Activated effector memory CD4-positive, alpha-beta T cell treated with Interleukin-2 at 50 U/mL for 16 hours (primary cell): Measurements from ENCODE around the gene MUC20.
"Not testable (repeated sequence)": the region's sequence is repeated elsewhere in the genome, so short reads cannot be mapped to it uniquely, and the experiment has no call there.

Experiments used
- DNase-seq: peaks from one replicate; pipeline ENCODE4 v3.0.0-alpha.2; 2020

The MUC20 gene

DNA sequence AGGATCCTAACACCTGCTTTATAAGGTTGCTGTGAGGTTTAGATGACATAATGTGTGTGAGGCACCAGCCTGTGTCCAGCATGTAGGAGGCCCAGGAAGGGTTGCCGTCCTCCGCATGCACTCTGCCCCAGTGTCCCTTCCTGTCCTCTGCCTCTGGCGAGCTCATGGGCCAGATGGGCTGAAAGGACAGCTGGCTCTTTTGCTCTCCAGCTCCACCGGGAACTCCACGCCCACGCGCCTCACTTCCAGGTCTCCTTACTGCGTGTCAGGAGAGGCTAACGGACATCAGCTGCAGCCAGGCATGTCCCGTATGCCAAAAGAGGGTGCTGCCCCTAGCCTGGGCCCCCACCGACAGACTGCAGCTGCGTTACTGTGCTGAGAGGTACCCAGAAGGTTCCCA is 12.2 kb downstream of the MUC20 start:
- no peak for DNase-seq

DNA sequence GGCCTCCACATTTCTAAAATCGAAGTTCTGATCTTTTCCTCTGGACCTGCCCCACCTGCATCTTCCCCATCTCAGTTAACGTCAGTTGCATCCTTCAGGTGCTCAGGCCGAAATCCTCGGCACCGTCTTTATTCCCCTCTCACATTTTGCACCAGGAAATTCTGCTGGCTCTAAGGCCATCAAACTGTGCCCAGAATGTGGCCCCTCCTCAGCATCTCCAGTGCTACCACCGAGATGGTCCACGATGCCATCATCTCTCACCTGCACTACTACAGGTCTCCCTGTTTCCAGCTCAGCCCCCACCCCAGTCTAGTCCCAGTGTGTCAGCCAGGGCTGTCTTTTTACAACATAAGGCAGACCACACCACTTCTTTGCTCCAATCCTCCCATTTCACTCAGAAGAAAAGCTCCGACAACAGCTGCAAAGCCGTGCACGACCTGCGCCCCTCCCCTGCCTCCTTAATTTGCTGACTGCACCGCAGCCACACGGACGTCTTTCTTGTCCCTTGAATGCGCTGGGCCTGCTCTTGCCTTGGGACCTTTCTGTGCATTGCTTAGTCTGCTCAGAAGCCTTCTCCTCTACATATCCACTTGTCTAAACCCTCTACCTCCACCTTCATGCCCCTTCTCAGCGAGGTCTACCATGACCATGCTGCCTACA is 14.4 kb downstream of the MUC20 start:
- DNase-seq = no peak

DNA sequence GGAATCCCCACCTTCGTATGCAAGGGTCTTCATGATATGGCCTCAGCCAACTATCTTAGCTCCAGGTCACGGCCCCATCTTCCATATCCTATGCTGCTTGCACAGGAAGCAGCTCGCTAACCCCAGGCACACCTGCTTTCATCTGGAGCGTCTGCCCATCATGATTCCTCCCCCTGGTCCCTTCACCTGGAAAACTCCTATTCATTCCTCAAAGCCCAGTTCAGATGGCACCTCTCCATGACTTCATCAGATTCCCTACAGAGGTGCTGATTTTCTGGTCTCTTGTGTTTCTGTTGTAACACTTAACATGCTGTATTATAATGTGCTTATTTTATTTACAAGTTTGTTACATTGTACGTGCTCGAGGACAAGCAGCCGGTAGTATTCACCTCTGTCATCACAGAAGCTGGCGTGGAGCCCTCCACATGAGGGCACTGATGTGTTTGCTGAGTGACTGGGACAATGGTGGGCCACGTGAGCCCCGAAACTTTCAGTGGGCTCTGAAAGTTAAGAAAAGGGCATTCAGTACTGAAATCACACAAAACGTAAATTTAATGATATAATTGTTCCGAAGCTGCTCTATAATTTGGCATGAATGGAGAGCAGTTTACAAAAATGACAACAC is 16.2 kb downstream of the MUC20 start:
- no peak for DNase-seq

DNA sequence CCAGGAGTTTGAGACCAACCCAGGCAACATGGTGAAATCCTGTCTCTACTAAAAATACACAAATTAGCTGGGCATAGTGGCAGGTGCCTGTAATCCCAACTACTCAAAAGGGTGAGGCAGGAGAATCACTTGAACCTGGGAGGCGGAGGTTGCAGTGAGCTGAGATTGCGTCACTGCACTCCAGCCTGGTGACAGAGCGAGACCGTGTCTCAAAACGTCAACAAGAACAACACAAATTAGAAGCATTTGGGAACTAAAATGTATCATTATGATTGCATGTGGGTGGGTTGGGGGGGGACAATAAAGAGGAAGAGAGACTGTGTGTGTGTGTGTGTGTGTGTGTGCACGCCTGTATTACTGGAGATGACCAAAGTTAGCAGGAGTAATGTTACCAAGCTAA is 17.0 kb downstream of the MUC20 start:
- DNase-seq = not testable (repeated sequence)

DNA sequence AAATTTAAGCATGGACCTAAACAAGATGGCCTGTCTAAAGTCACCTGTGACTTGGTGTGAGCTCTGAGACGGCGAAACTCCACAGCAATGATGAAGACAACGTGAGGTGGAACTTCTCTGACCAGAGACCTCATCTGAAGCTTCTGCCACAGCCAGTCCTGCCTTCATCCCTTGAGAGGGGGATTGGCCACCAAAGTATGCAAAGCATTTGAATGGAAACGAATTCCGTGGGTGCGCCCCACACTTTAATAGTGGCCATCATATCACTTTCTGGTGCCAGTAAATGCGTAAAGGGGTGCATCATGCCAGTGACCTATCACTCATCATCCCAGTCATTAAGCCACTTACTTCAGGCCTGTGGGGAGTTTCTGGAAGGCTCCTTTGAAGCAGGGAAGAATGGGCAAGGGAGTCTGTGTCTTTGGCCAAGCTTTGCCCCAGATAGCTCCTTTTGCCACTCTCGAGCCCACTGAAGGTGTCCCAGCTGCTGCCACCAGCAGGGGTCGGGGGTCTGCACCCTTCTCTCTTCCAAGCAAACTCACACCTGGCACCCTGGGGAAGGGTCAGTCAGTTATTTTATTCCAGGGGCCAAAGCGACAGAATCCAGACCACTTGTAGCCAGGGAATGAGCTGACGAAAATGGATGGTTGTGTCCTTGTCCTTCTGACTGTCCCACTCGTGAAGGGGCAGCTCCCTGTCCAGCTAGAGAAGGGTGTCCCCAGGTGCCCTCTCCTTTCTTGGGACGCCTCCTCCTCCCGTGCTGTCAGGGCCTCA is 17.7 kb downstream of the MUC20 start:
- DNase-seq = no peak

DNA sequence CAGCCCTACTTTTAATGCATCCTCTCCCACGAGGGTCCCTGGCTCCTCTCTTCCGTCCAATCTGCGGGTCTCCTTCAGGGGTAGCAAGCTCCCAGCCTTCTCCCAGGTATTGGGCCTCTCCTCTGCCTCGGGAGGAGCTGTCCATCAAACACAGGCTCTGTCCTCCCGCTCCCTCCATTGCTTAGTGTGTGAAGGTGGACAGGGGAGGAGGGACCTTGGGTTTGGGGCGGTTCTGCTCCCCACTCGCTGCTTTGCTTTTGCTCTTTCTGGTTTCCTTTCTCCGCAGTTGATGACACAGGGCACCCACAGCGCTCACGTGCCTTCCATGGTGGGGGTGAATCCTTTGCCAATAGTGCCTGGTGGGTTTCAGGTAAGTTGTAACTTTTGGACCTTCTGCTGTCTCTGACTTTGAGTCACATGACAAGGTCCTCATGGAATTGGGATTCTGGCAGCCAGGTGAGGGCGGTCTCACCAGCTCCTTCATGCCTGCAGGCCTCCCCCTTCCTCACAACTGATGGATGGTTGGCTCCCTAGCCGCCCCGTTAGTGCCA is 18.9 kb downstream of the MUC20 start:
- DNase-seq = no peak

DNA sequence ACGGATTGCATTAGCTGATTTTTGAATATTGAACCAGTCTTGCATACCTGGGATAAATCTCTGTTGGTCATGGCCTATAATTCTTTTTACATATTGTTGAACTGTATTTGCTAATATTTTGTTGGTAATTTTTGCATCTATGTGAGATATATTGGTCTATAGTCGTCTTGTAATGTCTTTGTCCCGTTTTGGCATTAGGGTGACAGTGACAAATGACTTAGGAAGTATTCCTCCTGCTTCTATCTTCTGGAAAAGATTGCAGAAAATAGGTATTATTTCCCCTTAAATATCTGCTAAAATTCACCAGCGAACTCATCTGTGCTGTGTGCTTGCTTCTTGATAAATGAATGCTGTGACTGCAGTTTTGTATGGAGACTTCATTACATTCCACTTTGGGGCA is 23.7 kb downstream of the MUC20 start:
- DNase-seq = no peak

DNA sequence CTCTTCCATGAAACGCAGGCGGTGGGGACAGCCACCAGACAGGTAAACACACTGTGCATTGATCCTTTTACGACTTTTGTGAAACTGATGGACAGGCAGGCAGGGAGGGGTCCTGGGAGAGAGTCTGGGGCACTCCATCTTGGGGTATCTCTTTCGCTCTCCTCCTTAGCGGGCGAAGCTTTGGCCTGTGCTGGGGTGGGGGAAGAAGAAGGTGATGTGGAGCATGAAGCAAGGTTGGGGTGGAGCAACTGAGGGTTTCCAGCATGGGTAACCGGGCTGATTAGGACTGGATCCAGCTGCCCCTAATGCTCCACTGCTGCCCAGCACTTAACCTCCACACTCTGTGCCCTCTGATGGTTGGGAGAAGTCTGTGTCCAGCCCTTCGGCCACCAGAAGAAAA is 25.6 kb downstream of the MUC20 start:
- no peak for DNase-seq

DNA sequence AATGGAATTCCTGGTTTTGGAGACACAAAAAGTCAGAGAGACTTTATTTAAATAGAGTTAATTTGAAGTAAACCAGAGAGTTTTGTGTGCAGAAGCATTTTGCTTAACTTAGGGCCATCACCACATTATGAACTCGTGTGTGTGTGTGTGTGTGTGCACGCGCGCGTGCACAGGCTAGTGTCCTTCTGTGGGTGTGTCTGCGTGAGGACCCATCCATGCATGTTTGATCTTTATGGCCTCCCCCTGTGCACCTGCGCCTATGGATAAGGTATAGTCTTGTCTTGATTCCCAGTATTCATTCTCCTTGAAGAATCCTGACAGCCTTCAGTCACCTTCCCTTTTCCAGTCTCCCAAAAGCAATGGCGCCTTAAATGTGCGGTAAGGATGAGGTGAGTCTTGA is 26.0 kb downstream of the MUC20 start:
- no peak for DNase-seq

DNA sequence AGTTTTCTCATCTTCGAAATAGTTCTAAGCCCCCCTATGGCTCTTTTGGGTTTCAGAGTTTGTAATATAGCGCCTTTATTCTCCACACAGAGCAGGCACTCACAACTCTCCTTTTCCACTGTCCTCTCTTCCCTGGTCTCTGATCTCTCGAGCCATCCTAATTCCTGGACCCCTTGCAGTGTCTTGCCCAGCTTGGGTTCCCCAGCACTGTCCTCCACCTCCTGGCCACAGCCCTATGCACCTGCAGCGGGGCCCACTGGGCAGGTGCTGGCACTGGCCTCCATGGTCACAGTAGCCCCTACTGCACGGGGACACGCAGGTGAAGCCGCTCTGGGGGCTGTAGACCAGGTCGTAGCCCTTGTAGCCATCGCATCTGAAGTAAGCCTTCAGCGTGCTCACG is 27.9 kb downstream of the MUC20 start:
- no peak for DNase-seq

DNA sequence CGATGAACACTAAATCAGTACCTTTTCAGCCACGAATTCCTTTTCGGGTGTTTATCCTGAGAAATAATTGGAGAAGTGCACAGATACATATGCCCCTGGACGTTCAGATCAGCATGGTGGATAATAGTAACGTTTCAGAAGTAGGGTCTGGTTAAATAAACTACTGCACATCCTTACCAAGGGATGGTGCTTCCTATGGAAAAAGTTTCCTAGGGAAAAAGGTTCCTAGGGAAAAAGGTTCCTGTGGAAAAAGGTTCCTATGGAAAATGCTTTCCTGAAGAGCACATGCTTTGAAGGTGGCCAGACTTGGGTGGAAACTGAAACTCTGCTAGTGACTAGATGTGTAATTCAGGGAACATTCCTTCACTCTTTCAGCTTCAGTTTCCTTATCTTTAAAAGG is 28.3 kb downstream of the MUC20 start:
- not testable (repeated sequence) for DNase-seq

DNA sequence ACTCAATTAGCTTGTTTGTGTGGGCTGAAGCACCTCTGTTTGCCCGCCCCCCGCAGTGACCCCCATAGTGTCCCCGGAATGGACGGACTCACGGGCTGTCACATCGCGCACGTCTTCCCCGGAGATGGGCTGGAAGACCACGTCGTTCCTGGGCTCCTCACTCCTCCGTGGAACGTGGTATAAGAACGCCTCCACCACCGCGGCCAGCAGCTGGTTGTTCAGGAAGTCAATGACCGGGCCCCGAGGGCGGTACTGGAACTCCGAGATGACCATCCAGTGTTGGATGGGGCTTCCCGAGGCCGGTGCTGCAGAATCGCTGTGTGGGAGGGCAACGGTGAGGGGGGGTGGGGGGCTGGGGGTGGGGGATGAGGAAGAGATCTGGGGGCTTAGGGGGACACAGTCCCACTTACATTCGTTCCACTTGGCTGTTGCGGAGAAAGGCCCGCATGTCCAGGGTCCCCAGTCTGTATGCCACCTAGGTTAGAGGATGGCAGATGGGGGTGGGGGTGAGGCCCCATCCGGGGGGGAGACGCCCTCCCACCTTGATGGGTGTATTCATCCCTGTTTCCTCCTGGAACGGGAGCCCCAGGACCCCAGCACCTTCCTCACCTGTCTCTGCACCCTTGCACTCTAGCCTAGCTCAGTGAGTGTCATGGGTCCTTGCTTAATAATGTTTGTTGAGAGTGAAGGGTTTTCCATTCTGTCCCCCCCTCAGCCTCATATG is 30.2 kb downstream of the MUC20 start:
- no peak for DNase-seq

DNA sequence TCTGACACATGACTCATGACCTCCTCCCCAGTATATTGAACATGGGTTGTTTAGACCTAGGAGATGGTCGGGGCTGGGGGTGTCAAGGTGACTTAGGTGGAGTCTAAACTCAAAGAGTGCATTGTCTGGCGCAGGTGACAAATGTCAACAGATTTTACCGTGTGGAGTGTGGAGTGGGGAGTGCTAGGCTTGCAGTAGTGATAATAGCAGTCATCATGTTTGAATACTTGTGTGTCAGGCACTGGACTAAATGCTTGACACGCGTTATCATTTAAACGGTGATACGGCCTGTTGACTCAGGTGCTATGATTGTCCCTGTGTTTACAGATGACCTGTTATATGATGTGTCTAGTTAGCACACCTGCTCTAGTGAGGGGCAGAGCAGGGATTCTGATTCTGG is 30.8 kb downstream of the MUC20 start:
- no peak for DNase-seq

DNA sequence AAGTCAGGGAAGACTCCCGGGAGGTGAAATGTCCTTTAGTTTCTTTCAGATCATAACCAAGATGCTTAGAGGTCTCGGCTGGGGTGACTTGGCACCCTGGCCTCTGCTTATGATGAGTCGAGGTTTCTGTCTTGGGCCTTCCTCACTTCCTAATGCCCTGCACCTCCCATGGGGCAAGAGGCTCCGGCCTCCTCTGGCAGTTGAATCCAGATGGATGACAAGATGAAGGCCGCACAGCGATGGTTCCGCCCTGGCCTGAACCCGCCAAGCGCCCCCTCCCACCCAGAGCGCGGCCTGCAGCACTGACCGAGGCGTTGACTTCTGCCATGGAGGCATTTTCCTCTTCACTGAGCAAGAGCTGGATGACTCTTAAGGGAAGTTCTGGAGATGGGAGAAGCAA is 31.3 kb downstream of the MUC20 start:
- no peak for DNase-seq

DNA sequence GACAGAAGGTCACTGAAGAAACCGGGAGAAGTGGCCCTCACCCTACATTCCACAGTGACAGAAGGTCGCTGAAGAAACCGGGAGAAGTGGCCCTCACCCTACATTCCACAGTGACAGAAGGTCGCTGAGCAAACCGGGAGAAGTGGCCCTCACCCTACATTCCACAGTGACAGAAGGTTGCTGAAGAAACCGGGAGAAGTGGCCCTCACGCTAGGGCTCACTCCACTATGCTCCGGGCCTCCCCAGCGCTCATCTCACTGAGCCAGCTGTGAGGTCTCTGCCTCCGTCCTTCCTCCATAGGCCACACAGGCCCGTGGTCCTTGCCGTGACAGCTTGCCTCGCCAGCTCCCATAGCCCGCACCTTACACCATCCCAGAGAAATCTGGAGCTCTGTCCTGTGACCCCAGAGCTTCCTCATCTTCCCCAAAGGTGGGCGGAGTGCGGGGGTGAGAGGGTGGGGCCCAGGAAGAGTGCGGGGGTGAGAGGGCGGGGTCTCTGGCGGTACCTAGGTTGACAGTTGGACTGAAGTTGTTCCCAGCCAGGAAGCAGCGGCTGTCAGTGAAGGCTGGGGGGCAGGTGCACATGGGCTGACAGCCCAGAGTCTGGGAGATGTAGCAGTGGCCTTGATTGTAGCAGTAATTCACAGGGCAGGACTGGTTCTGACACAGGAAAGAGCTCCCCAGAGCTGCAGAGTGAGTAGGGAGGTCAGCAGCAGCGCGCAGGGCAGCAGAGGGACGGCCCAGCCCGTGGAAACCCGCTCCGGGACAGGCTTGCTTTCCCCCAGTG is 32.0 kb downstream of the MUC20 start:
- no peak for DNase-seq

DNA sequence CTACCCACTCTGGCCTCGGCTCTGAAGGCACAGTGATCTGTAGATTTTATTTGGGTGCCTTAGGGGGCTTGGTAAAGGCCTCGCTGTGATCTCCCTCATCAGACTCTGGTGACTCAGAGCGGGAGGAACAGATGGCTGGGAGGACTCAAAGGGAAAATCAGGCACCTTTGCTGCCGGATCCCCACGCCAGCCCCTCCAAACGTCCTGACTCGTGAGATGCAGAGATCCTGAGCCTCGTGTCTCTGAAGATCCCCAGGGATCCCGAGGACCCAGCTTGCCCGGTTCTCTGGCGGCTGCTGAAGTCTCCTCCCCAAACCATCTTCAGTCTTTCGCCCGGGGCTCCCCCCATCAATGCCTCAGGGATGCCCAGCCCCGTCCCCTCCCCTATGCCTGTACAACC is 32.8 kb downstream of the MUC20 start:
- no peak for DNase-seq

DNA sequence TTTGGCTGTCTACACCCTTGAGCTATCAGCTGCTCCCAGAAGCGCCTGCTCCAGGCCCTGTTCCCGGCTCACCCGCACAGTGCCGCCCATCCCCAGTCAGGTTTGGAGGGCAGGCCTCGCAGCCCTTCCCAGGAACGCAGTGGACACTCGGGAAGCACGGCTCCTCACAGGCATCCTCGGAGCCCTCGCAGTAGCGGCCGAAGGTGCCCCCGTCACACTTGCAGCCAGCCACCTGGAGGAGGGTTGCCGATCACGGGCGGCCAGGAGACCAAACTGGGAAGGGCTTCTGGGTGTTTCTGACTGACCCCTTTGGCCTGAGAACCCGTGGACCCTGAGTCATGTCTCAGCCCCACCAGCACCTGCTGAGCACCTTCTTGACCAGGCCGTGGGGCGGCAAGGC is 33.4 kb downstream of the MUC20 start:
- no peak for DNase-seq

DNA sequence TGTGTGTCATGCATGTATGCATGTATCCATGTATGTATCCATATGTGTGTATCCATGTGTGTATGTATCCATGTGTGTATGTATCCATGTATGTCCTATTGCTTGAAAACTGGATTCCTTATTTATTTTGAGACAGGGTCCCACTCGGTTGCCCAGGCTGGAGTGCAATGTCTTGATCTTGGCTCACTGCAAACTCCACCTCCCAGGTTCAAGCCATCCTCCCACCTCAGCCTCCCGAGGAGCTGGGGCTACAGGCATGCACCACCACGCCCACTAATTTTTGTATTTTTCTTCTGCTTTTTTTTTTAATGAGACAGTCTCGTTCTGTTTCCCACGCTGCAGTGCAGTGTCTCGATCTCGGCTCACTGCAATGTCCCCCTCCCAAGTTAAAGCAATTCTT is 34.1 kb downstream of the MUC20 start:
- DNase-seq = no peak

DNA sequence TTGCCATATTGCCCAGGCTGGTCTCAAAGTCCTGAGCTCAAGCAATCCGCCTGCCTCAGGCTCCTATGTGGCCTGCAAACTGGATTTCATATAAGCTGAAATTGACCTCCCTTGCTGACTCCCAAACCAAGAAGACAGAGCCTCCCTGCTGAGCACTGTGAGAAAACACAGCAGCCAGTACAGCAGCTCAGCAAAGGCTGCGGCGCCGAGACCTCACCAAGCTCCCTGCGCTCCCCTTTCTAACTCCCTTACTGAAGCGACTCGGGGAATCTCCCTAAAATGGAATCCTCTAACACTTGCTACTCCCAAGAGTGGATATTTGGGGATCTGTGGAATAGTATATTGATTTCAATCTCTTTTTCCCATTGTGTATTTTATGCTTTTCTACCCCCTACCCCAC is 34.6 kb downstream of the MUC20 start:
- DNase-seq = no peak

DNA sequence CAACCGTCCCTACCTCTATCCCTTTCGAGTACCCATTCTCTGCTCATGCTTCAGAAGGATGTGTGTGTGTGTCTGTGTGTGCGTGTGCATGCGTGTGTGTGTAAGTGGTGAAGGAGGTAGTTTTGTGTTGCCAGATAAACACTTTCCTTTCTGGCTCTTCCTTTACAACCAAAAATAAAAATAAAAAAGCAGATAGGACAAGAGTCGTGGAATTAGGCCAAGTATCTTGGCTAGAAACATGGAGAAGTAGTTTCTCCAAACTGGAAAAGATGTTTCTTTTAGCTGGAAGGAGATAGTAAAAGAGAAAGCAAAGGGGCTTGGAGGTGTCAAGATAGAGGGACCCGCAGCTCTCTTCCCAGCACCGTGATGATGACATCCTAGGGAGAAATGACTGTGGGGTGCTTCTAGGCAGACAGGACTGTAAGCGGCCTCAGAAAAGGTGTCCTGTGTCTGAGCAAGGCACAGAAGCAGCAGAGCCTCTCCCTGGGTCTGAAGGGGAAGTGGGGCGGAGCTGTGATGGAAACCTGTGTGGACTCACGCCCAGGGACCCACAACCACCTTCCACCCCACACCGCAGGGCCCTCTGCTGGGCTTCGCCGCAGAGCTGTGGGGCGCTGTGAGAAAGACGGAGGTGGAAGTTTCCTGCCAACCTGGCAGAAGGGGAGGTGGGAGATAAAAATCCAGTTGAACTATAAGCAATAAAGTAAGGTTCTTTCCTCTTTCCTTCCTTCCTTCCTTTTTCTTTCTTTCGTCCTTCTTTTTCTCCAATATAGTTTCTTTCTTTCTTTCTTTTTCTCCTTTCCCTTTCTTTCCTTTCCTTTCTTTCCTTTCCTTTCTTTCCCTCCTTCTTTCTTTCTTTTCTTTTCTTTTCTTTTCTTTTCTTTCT is 35.3 kb downstream of the MUC20 start:
- no peak for DNase-seq

DNA sequence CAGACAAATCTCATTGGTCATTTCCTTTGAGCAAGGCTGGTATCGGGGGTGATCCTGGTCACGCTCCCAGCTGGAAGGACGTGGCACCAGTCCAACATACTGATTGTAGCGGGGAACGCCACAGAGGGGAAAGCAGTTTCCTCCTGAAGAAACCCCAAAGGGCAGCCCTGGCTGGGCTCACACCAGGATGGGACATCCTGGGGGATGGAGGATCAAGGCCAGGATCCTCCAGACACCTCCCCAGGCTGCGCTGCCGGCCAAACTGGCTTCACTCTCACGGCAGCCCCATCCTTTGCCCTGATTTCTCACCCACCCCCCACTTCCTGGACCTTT is 36.6 kb downstream of the MUC20 start:
- no peak for DNase-seq

DNA sequence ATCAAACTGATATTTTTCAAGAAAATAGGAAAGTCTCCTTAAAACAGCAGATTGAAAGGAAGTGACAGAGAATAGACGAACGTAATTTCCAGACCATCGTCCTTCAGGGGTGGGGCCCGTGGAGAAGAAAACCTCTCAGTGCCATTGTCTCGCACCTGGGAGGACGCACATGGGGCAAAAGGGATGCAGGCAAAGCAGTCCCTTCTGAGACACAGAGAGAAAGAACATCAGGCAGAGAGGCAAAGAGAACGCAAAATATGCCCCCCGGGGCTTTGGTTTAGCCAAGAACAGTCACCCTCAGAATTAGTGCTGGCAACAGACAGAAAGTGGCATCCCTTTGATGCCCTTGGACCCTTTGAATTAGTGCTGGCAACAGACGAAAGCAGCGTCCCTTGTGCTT is 37.0 kb downstream of the MUC20 start:
- no peak for DNase-seq
